RWPE2 (cell line): ENCODE results near the gene ADAMTS16.

Experiments used
- ATAC-seq: fragments of 200-7000 bp; cut with Tn5 transposase; 3 replicates; pipeline ENCODE4 v1.9.1; 2021; ENCODE audit warnings: low read depth
- DNase-seq: peaks from one replicate; pipeline ENCODE4 v3.0.0-alpha.2; 2020; ENCODE audit warnings: low spot score
- H3K27ac ChIP-seq: fragments of 450-650 bp; 2 replicates; pipeline ENCODE4 v1.5.1; 2017; ENCODE audit warnings: mild to moderate bottlenecking; ENCODE audit not compliant: poor library complexity, severe bottlenecking
- H3K27me3 ChIP-seq: fragments of 250-450 bp; sonication (Bioruptor Pico); 2 replicates; pipeline ENCODE4 v1.5.1; 2021; ENCODE audit warnings: mild to moderate bottlenecking, moderate library complexity; ENCODE audit not compliant: insufficient read depth, poor library complexity, severe bottlenecking
- H3K36me3 ChIP-seq: fragments of 250-450 bp; sonication (Bioruptor Pico); 2 replicates; pipeline ENCODE4 v1.5.1; 2020; ENCODE audit warnings: low read depth, mild to moderate bottlenecking, moderate library complexity
- H3K4me1 ChIP-seq: fragments of 250-450 bp; sonication (Bioruptor Pico); 2 replicates; pipeline ENCODE4 v1.5.1; 2021; ENCODE audit warnings: mild to moderate bottlenecking, moderate library complexity; ENCODE audit not compliant: insufficient read depth, poor library complexity, severe bottlenecking
- H3K4me3 ChIP-seq: fragments of 250-450 bp; sonication (Bioruptor Pico); 2 replicates; pipeline ENCODE4 v1.5.1; 2021; ENCODE audit warnings: mild to moderate bottlenecking, moderate library complexity; ENCODE audit not compliant: severe bottlenecking
- H3K9me3 ChIP-seq: fragments of 250-450 bp; sonication (Bioruptor Pico); 2 replicates; pipeline ENCODE4 v1.5.1; 2021; ENCODE audit warnings: mild to moderate bottlenecking, moderate library complexity; ENCODE audit not compliant: severe bottlenecking
- TF ChIP-seq, protein P1 (sequence below): fragments of 450-650 bp; IDR thresholded peaks from one replicate; pipeline ENCODE4 v1.5.1; 2017; ENCODE audit warnings: mild to moderate bottlenecking, moderate library complexity; ENCODE audit not compliant: poor library complexity, severe bottlenecking

ADAMTS16 gene

GRCh38 chr5:5203451-5203850 lies 63.3 kb downstream of the ADAMTS16 start:
- Histone ChIP-seq H3K36me3 (no peaks in the 10 kb centered on the region), H3K4me1 (no peaks in the 10 kb centered on the region), H3K9me3 (no peaks in the 10 kb centered on the region), H3K4me3 (no peak overlapping the region), H3K27ac (no peak overlapping the region), H3K27me3 (peaks cover 11% of the 10 kb centered on the region)
- TF ChIP-seq, protein P1, sequence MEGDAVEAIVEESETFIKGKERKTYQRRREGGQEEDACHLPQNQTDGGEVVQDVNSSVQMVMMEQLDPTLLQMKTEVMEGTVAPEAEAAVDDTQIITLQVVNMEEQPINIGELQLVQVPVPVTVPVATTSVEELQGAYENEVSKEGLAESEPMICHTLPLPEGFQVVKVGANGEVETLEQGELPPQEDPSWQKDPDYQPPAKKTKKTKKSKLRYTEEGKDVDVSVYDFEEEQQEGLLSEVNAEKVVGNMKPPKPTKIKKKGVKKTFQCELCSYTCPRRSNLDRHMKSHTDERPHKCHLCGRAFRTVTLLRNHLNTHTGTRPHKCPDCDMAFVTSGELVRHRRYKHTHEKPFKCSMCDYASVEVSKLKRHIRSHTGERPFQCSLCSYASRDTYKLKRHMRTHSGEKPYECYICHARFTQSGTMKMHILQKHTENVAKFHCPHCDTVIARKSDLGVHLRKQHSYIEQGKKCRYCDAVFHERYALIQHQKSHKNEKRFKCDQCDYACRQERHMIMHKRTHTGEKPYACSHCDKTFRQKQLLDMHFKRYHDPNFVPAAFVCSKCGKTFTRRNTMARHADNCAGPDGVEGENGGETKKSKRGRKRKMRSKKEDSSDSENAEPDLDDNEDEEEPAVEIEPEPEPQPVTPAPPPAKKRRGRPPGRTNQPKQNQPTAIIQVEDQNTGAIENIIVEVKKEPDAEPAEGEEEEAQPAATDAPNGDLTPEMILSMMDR = no peak
- no peak for ATAC-seq
- no peak for DNase-seq

DNA sequence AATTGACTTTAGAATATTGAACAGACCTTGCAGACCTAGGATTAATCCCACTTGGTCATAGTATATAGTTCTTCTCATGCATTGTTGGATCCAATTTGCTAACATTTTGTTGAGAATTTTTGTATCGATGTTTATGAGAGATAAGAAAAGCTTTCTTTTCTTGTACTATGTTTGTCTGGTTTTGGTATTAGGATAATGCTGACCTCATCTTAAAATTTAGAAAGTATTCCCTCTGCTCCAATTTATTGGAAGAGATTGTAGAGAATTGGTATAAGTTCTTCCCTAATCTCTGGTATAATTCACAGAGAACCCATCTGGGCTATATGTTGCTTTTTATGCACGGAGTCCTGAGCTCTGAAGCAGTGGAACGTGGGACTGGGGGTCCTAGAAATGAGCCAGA lies 67.7 kb downstream of the ADAMTS16 start:
- DNase-seq = no peak
- TF ChIP-seq, protein P1 = no peak
- ATAC-seq = no peak
- H3K4me3 ChIP-seq = no peak overlapping the region
- H3K4me1 ChIP-seq = no peaks in the 10 kb centered on the region
- no peak overlapping the region for H3K27ac ChIP-seq
- H3K36me3 ChIP-seq = no peaks in the 10 kb centered on the region
- no peaks in the 10 kb centered on the region for H3K9me3 ChIP-seq
- peaks cover 23% of the 10 kb centered on the region for H3K27me3 ChIP-seq

DNA sequence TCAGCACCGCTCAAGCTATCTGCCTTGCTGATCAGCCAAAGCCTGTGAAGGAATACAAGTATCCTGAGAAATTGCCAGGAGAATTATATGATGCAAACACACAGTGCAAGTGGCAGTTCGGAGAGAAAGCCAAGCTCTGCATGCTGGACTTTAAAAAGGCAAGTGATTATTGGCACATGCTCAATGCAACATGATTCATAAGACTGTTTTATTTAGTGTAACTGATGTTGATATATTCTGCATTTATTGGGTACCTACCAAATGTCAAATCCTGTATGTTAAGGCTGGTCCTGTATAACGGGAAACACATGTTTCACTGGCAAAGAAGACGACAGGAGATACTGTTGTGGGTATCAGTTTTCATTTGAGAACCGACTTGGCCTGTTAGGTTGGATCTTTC lies 69.0 kb downstream of the ADAMTS16 start:
- no peak for DNase-seq
- Histone ChIP-seq H3K9me3 (no peaks in the 10 kb centered on the region), H3K27me3 (peaks cover 23% of the 10 kb centered on the region), H3K4me3 (no peak overlapping the region), H3K27ac (no peak overlapping the region), H3K36me3 (no peaks in the 10 kb centered on the region), H3K4me1 (no peaks in the 10 kb centered on the region)
- TF ChIP-seq, protein P1 = no peak
- no peak for ATAC-seq

DNA sequence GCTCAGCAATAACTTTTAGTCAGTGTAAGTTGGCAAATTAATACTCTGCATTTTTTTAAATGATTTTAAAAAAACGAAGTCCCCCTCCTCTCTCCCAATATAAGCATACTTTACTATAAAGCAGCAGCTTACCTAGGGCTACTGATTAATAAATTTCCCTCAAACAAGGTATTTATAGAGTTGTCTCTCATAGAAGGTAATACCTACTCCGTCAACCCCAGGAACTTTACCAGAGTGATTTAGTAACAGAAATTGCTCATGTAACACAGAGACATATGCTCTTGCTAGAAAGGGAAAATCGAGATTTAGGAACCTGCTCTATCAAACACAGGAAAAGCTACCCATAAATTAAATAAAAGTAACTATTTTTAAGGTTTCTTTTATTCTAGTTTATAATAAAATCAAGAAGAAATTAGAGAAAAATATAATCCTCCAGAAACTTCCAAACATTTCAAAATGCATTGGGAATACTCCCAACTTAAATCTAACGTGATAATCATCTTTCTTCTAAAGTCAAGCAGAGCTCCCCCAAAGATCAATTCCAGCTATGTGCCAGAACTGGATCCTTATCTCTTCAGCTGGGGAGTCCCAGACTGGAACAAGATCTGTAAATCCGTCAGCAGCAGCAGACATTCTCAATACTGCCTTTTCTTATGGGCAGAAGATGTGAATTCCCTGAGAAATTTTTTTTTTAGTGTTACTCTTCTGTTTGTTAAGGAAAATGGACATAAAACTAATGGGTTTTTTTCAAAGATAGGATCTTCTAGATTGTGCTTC lies 69.6 kb downstream of the ADAMTS16 start:
- ATAC-seq (no peak), DNase-seq (no peak)
- TF ChIP-seq, protein P1 = no peak

GRCh38 chr5:5217371-5217770 lies 77.2 kb downstream of the ADAMTS16 start:
- H3K9me3 ChIP-seq = no peaks in the 10 kb centered on the region
- no peaks in the 10 kb centered on the region for H3K27me3 ChIP-seq
- ATAC-seq = no peak
- no peak for DNase-seq
- no peaks in the 10 kb centered on the region for H3K4me1 ChIP-seq
- H3K4me3 ChIP-seq = no peak overlapping the region
- TF ChIP-seq, protein P1 = no peak
- no peaks in the 10 kb centered on the region for H3K36me3 ChIP-seq
- no peak overlapping the region for H3K27ac ChIP-seq

More for the DNA sequence above, 69.6 kb downstream of the ADAMTS16 start:
- Histone ChIP-seq H3K27ac (no peak overlapping the region), H3K27me3 (peaks cover 23% of the 10 kb centered on the region), H3K4me1 (no peaks in the 10 kb centered on the region), H3K4me3 (no peak overlapping the region), H3K9me3 (no peaks in the 10 kb centered on the region), H3K36me3 (no peaks in the 10 kb centered on the region)
